HG03097 (cell line): ENCODE measurements around the gene ESRRA.

ENCODE experiments used
- ATAC-seq: cut with Tn5 transposase; IDR thresholded peaks from one replicate; pipeline ENCODE4 v1.9.1; 2021; ENCODE audit not compliant: unreplicated experiment, low FRiP score

The ESRRA gene

GRCh38 chr11:64344787-64345186, 39.5 kb downstream of the ESRRA start:
- ATAC-seq = no peak

- ATAC-seq = no peak
Observed at GRCh38 chr11:64347193-64347867, 42.0 kb downstream of the ESRRA start.

DNA sequence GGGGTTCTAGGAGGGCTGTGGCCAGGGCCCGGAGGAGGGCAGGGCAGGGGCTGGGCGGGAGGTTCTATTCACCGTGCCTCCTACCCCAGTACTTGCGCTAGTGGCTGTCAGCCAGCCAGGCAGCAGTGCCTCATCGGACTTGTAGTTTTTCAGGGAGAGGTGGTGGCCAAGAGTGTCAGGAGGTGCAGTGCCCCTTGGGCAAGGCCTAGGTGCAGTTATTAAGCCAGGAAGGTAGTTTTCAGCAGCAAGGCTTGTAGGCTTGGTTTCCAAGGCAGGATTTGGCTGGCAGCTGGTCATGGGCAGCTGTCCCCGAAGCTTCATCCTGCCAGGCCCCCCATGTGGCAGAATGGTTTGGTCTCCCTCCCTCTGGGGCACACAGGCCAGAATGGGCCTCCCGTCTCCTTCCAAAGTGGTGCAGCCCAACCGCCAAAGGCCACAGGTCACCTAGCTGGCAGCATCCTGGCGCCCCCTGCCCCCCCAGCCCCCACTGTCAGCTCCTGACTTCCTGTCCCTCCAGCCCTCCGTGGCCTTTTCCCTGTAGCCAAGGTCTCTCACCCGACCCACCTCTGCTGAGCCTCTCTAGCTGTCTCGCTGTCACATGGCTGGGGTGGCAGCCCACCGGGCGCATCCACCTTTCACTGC, 43.2 kb downstream of the ESRRA start:
- no peak for ATAC-seq

GRCh38 chr11:64349025-64349387, 43.7 kb downstream of the ESRRA start:
- no peak for ATAC-seq

GRCh38 chr11:64349404-64349803, 44.1 kb downstream of the ESRRA start:
- no peak for ATAC-seq

- no peak for ATAC-seq
Observed at GRCh38 chr11:64351136-64351631, 45.9 kb downstream of the ESRRA start.

- ATAC-seq = no peak
Observed at GRCh38 chr11:64352099-64352994, 47.0 kb downstream of the ESRRA start.

GRCh38 chr11:64352995-64353714, 47.8 kb downstream of the ESRRA start:
- no peak for ATAC-seq

- ATAC-seq = no peak
Observed at GRCh38 chr11:64353715-64354506, 48.6 kb downstream of the ESRRA start.

- ATAC-seq = no peak
Observed at GRCh38 chr11:64355078-64355940, 50.0 kb downstream of the ESRRA start.

- no peak for ATAC-seq
Observed at GRCh38 chr11:64356498-64357411, 51.4 kb downstream of the ESRRA start.

DNA sequence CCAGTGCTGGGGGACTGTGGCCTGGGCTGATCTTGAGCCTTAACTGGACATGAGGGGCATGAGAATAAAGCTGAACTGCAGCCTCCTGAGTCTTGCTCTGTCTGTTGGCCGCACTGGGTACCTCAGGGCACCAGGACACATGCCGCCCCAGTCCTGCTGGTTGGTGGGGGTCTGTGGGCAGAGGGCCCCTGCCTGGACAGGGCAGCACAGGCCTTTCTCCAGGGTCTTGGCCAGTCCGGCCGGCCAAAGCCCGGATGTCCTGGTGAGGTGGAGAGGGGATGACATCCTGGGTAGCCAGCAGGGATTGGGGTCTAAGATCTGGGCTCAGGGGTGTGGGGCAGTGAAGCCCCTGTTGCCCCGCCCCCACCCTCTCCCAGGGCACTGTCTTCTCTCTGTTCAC, 52.1 kb downstream of the ESRRA start:
- ATAC-seq = no peak

DNA sequence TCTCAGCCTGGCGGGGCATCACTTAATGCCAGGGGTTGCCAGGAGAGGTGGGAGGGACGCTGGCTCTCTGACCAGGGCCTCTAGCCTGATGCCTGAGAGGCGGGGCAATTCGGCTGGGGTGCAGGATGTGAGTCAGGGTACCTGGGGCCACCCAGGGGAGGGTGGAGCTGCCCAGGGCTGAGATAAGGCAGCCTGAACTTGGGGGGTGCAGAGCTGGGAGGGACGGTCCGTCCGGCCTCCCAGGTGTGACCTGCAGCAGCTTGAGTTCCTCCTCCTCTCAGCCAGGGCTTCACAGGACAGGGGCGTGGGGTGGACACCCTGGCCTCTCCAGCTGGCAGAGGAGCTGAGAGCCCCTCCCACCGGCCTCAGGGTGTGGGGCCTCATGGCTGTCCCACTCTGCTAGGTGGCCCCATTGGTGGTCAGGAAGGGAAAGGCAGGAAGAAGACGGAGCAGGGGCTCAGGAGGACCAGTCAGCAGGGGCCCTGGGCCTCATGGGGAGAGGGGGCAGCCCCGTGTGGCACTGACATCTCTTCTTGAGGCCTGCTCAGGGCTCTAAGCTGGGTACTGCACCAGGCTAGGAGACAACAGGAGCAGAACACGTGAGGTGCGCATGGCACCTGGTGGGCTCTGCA, 52.7 kb downstream of the ESRRA start:
- no peak for ATAC-seq

- ATAC-seq = no peak
Observed at GRCh38 chr11:64358536-64358906, 53.2 kb downstream of the ESRRA start.

DNA sequence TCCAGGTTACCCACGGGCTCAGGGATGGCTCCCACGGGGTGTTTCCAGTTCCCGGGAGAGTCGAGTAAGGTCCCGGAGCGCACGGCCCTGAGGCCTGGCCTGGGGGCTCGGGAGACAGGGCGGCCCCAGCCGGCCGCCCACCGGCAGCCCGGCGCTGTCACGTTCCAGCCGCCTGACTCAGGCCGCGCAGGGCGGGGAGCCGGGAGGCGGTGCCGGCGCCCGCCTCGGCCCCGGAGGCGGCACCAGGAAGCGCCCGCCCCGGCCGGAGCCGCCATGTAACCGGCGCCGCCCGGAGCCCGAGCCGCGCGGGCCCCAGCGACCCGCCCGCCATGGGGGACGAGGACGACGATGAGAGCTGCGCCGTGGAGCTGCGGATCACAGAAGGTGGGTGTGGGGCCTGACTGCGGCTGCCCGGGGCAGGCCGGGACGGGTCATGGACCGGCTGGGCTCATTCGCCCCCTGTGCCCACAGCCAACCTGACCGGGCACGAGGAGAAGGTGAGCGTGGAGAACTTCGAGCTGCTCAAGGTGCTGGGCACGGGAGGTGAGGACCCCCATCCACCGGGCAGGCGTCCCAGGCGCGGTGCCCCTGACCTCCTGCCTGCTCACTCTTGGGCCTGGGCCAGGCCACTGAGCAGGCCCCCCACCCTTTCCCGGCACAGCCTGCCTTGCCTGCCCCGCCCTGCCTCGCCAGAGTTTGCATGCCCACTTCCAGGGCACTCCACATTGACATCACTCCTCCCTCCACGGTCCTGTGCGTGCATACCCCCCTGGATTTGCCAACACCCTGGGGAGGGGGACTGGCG, 53.8 kb downstream of the ESRRA start, which contains the start of gene RPS6KA4:
Gene RPS6KA4 (plus strand): TSS at position 256 of the 805 bp plus-strand sequence. CDS start 74 bp downstream, at position 330.
- no peak for ATAC-seq

- ATAC-seq = no peak
Observed at GRCh38 chr11:64359712-64360445, 54.6 kb downstream of the ESRRA start.
